AG04449 (cell line): ENCODE measurements around the gene ASB10.

Source experiments
- CTCF ChIA-PET: fragments of 350-600 bp; formaldehyde crosslinking; extraction: SDS; loops from one replicate; lab custom pipeline; 2021; ENCODE audit warnings: antibody characterized with exemption; lab: Yijun Ruan, JAX
- POLR2A ChIA-PET: fragments of 400-600, 350-600 bp; formaldehyde crosslinking; extraction: SDS; loops from one replicate; lab custom pipeline; 2020; ENCODE audit warnings: antibody characterized with exemption, inconsistent platforms; lab: Yijun Ruan, JAX
- DNase-seq: peaks from one replicate; pipeline ENCODE4 v3.0.0-alpha.2; 2010; ENCODE audit warnings: low read depth, low spot score
- H3K4me3 ChIP-seq: 2 replicates; pipeline ENCODE4 v1.5.1; 2011; ENCODE audit warnings: low read depth, mild to moderate bottlenecking, control low read depth, low read length
- CTCF ChIP-seq: IDR thresholded peaks from one replicate; pipeline ENCODE4 v1.5.1; 2011; ENCODE audit warnings: mild to moderate bottlenecking, moderate library complexity, low read length, control low read depth, inconsistent platforms; ENCODE audit not compliant: insufficient read depth; ENCODE audit errors: missing control alignments

The ASB10 gene

DNA sequence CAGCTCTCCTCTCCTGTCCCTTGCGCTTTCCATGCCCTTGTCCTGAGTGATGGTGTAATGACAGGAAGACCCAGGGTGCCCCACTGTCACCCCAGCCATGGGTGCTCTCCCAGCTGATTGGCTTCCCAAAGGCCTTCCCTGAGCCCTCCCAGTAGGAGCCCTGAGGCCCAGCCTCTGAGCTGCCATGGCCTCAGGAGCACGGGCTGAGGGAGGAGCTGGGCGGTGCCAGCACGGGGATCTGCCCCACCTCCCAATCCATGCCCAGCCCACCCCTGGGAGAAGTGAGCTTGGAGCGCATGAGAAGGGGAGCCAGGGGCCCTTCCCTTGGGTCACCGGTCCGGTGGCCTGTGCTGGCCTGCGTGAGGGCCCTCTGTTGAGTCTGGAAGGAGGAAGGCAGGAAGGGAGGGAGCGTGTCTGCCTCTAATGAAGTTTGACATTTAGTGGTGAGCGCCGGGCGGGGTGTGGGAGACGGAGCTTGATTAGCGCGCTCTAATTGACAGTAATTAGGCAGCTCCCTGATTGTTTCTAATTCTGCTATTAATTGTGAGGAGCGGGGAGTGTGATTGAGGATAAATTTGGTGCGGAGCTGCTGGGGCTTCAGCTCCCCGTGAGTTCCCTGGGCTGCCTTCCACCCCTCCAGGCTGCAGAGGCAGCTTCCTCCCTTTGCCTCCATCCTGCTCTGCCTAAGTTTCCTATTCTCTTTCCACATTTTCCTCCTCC is 47.8 kb downstream of the ASB10 start:
- ChIA-PET CTCF (interaction anchor here (0.7 to 3.8 kb wide), 13 partner anchors 8 to 176 kb away, joined by 3 to 29 read pairs (median 4); partner anchors contain the start of gene GBX1), POLR2A (no interaction called here)
- no peak for TF ChIP-seq CTCF
- H3K4me3 ChIP-seq, result no peak overlapping the region
- DNase-seq, result no peak

DNA sequence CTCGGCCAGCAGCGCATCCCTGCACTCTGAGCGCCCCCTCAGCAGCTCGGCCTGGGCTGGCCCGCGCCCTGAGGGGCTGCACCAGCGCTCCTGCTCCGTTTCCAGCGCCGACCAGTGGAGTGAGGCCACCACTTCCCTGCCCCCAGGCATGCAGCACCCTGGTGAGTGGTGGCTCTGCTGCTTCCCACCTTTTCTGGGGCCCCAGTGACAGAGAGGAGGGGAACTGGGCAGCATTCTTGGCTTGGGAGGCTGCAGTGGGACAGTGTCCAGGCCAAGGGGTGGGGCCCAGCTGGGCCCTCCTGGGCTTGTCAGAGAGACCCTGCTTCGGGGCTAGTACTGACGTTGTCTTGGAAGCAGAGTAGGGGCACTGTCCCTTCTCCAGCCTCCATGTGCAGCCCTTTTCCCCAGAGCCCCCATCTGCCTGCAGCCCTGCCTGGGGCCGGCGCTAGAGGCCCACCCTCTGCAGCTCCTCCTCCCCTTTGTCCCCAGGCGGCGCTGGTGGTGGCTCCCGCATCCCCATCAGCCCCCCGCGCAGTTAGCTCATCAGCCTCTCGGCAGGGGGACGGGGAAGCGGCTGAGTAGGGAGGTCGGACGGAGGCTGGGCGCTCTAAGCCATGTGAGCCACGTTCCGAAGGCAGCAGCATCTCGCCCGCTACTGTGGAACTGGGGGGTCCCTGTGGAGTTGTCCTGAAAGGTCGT is 48.7 kb downstream of the ASB10 start:
- H3K4me3 ChIP-seq, result no peak overlapping the region
- DNase-seq, result no peak
- no peak for TF ChIP-seq CTCF
- ChIA-PET CTCF (interaction anchor here (0.8 to 3.8 kb wide), 6 partner anchors 10 to 120 kb away, joined by 3 to 29 read pairs (median 4); partner anchors contain the start of gene GBX1), POLR2A (no interaction called here)

DNA sequence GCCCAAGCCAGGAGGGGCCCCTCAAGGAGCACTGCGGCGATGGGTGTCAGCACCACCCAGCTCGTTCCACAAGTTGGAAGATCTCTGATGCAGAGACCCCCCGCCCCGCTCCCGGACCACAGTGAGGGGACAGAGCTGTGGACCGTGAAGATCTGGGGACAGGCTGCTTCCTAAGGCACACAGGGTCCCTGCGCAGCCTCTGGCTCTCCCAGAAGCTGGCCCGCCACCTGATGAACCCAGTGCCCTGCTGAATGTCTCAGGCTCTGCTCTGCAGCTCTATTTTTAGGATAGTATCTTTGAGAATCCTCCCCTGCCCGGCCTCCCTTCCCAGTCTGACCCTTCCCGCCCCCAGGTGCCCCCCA is 49.3 kb downstream of the ASB10 start:
- no peak for DNase-seq
- POLR2A ChIA-PET, result no interaction called here
- H3K4me3 ChIP-seq, result no peak overlapping the region
- CTCF ChIA-PET, result interaction anchor here (1.3 to 3.8 kb wide), 3 partner anchors 14 to 119 kb away, joined by 3 to 29 read pairs (median 4); partner anchors contain the start of gene GBX1
- no peak for TF ChIP-seq CTCF

DNA sequence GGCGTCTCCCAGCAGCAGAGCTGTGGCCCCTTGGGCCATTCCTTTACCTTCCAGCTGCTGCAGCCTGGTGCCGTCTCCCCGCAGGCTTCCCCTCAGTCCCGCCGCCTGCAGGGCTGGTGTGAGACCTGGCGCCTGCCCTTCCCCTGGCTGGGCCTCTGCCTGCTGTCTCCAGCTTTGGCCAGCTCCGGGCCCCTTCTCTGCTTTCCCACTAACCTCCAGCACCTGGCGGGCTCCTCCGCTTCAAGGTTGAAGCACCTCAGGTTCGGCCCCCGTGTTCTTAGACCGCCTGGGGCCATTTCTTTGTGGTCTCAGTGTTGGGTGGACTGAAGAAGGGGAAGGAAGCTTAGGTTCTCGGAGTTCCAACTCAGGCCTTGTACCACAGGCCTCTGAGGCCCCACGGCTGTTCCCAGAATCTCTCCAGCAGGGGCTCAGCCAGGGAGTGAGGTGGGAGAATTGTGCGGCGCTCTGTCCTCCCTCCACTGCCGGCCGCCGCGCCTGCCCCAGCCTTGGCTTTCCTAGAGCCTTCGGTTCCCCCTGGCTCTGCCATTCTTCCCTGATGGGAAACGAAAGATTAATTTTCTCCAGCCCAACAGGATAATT is 49.9 kb downstream of the ASB10 start:
- POLR2A ChIA-PET, result no interaction called here
- DNase-seq, result no peak
- CTCF ChIA-PET, result interaction anchor here (3.8 kb wide), 1 partner anchor 14 kb away, joined by 29 read pairs; no protein-coding TSS in a partner anchor
- no peak for TF ChIP-seq CTCF
- no peak overlapping the region for H3K4me3 ChIP-seq

GRCh38 chr7:151135866-151136843 is 50.9 kb downstream of the ASB10 start:
- TF ChIP-seq CTCF, result no peak
- H3K4me3 ChIP-seq, result no peak overlapping the region
- no peak for DNase-seq
- CTCF ChIA-PET, result interaction anchor here (1.2 to 1.4 kb wide), 3 partner anchors 12 to 21 kb away, joined by 3 to 10 read pairs (median 4); no protein-coding TSS in a partner anchor
- POLR2A ChIA-PET, result no interaction called here
